ENCODE results near the gene ARSK. TPM values are rescaled to one million over a fixed set of nuclear protein-coding genes. Genes with fewer than 3 reads are reported as not detected.

Gene ARSK
- total RNA-seq, 1 experiment from 2014 or later = 8.5 TPM

- Mint-ChIP-seq H3K27me3 (ENCODE audit: low read depth) (no peaks in the 10 kb centered on the region), H3K36me3 (ENCODE audit: insufficient read depth in 1 of 3, low read depth in 3 of 3) (peaks cover 12 to 40% (median 39%) of the 10 kb centered on the region in 3 experiments; a peak in 6 of 7 replicates), H3K27ac (no peak overlapping the region), H3K4me1 (no peaks in the 10 kb centered on the region), H3K4me3 (no peak overlapping the region), H3K9me3 (no peaks in the 10 kb centered on the region)
- Histone ChIP-seq H4K8ac (replicated peaks; ENCODE audit: insufficient read length, low read depth, low read length) (no peak overlapping the region), H3K79me2 (ENCODE audit: insufficient read depth, low read length) (no peaks in the 10 kb centered on the region), H2BK20ac (ENCODE audit: low read depth, low read length, poor library complexity, severe bottlenecking) (no peak overlapping the region), H2BK15ac (ENCODE audit: low read depth, low read length) (no peak overlapping the region), H3K23ac (ENCODE audit: insufficient read length, low read depth, low read length) (no peak overlapping the region), H3K4me1 (ENCODE audit: insufficient read depth, low read length) (no peaks in the 10 kb centered on the region), H3K79me1 (ENCODE audit: insufficient read depth, low read depth, low read length, poor library complexity, severe bottlenecking) (no peaks in the 10 kb centered on the region), H3K4ac (ENCODE audit: low read depth, low read length) (no peak overlapping the region), H2BK120ac (ENCODE audit: low read depth, low read length, poor library complexity, severe bottlenecking) (no peak overlapping the region), H3K9ac (ENCODE audit: extremely low read depth, insufficient read length, low read length) (no peak overlapping the region), H3K56ac (ENCODE audit: insufficient read length, low read depth, low read length) (no peak overlapping the region), H4K5ac (ENCODE audit: insufficient read length, low read depth, low read length) (no peak overlapping the region), H3K4me2 (ENCODE audit: insufficient read depth, insufficient read length, low read length) (no peak overlapping the region), H4K20me1 (ENCODE audit: control insufficient read depth, insufficient read depth, insufficient read length) (no peaks in the 10 kb centered on the region), H3K9me3 (ENCODE audit: control insufficient read depth, low read depth, low read length) (no peaks in the 10 kb centered on the region), H3K14ac (ENCODE audit: insufficient read depth, low read length) (no peak overlapping the region), H3K18ac (ENCODE audit: insufficient read length, low read depth, low read length) (no peak overlapping the region), H2BK5ac (ENCODE audit: insufficient read length, low read length) (no peak overlapping the region), H2AFZ (ENCODE audit: low read length) (no peak overlapping the region), H3K23me2 (ENCODE audit: insufficient read length, low read depth, low read length, poor library complexity, severe bottlenecking) (no peaks in the 10 kb centered on the region), H4K91ac (ENCODE audit: insufficient read length, low read depth, low read length) (no peak overlapping the region), H2BK12ac (ENCODE audit: insufficient read length, low read depth, low read length) (no peak overlapping the region), H3K27me3 (ENCODE audit: insufficient read depth, low read length) (no peaks in the 10 kb centered on the region), H3T11ph (ENCODE audit: low read length) (no peak overlapping the region), H2AK5ac (ENCODE audit: insufficient read length, low read length) (no peak overlapping the region), H3K27ac (ENCODE audit: insufficient read length, low read depth, low read length) (no peak overlapping the region)
- TF ChIP-seq CTCF (conservative IDR thresholded peaks at IDR 0.05) = no peak
- no CpG with 5 or more reads among the region's 1 CpG for WGBS (ENCODE audit: extremely low coverage, insufficient read length, low lambda C conversion rate)
- no peak for DNase-seq
Observed at GRCh38 chr5:95519681-95520080, 35.2 kb upstream of the ARSK start.

Measured in H9 (cell line).